T-helper 22 cell (primary cell): Measurements from ENCODE around the gene TGM2.
"Not testable (repeated sequence)": the region's sequence is repeated elsewhere in the genome, so short reads cannot be mapped to it uniquely, and the experiment has no call there.

Experiments
- DNase-seq: peaks from one replicate; pipeline ENCODE4 v3.0.0-alpha.2; 2020; ENCODE audit warnings: low read depth

The TGM2 gene

DNA sequence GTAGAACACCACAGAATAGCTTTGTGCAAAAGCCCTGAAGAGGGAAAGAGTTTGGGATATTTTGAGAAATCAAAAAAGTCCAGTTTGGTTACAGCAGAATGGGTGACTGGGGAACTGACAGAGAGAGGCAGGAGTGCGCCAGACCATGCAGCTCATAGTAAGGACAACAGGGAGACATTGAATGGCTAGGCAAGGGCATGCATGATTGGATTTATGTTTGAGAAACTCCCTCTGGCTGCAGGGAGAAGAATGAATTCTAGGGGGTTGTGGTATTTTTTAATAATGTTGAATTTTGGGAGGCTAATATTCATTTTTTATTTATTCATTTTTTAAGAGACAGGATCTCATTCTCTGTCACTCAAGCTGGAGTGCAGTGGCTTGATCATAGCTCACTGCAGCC lies 49.9 kb downstream of the TGM2 start:
- no peak for DNase-seq

DNA sequence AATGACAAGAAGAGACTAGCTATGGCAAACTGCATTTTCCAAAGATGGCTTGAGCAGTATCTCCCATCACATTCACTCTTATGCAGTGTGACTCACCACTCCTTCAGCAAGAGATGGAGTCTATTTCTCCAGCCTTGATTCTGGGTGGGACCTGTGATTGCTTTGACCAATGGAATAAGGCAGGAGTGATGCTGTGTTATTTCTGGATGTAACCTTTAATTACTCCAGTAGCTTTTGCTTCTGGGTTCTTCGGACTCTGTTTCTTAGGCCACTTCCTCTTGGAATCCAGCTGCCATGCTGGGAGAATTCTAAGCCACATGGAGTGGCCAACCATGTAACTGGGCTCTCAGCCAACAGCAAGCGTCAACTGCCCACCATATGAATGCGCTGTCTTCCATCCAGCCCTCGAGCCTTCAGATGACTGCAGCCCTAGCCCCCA lies 50.7 kb downstream of the TGM2 start:
- no peak for DNase-seq

DNA sequence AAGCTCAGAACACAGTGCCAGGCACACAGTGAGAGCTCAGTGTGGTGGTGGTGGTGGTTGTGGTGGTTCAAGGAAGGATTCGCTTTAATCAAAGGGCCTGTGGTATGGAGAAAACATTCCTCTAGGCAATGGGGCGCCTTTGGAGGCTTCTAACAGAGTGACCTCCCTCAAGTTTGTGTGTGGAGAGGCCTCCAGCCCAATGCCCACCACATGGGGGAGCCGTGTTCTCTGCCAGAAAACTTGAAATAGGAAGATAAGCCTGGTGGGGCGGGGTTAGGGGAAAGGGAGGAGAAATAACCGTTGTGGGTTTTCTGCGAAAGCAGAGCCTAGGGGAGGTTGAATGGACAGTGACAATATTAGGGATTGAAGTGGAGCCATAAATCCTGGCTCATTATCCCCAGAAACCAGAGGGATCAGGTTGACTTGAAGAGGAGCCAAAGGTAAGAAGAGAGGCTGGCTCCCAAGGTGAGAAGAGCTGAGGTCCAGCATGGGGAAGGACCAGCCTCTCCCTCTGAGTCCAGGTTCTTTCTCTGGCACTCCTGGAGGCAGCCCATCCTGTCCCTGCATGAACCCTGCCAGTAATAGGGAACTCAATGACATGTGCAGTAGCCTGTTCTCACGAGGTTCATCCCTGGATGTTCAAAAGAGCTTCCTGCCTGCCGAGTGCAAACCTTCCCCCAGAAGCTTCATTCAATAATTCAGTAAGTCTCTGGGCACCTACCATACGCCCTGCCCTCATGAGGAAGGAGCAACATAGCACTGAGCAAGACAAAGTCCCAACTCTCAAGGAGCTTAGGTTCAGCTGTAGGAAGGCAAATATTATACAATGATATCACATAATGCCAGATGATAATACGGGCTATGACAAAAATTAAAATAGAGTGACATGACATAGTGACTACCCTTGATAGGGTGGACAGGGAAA lies 51.4 kb downstream of the TGM2 start:
- no peak for DNase-seq

DNA sequence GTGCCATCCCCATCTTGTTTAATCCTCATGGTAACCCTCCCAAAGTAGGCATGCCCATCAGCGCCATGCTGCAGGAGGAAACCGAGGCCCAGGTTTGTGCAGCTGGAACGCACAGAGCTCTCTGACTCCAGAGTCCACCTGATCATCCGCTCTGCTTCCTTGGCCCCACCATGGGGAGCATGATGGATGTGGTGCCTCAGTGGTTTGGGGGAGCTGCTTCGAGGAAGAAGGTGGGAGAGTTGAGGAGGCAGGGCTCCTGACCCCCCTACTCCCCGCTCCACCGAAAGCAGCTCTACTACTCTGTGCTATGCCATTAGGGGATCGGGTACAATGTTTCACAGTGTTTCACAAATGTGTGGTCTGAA lies 52.2 kb downstream of the TGM2 start:
- DNase-seq, result no peak

- DNase-seq, result no peak
These were observed 52.7 kb downstream of the TGM2 start for GRCh38 chr20:38112261-38112929.

- DNase-seq, result no peak
These were observed 53.5 kb downstream of the TGM2 start for GRCh38 chr20:38111366-38112232.

- no peak for DNase-seq
These were observed 54.4 kb downstream of the TGM2 start for GRCh38 chr20:38110525-38111178.

GRCh38 chr20:38109591-38110524 lies 55.2 kb downstream of the TGM2 start:
- DNase-seq, result no peak

- no peak for DNase-seq
These were observed 56.0 kb downstream of the TGM2 start for GRCh38 chr20:38108986-38109541.

DNA sequence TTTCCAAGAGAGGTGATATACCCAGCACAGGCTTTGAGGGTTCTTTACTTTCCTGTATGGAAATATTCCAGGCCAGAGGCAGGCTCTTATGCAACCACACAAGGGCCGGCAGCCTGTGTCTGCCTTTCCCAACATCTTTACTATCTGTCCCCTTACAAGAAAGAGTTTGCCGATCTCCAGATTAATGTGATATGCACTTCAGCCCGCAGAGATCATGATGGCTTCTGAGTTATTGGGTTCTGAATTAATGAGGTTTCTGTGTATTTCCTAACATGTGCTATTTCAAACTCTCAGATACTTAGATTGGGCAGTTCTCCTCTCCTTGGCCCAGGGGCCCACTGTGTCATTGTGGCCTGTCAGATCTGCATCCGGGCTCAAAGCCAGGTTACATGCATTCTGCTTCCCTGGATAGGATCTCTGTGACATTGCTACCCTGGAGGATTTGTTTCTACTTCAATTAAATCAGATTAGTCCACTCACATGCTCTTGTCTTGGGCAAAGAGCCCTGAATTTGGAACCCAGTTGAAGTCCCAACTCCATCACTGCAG lies 56.6 kb downstream of the TGM2 start:
- no peak for DNase-seq

DNA sequence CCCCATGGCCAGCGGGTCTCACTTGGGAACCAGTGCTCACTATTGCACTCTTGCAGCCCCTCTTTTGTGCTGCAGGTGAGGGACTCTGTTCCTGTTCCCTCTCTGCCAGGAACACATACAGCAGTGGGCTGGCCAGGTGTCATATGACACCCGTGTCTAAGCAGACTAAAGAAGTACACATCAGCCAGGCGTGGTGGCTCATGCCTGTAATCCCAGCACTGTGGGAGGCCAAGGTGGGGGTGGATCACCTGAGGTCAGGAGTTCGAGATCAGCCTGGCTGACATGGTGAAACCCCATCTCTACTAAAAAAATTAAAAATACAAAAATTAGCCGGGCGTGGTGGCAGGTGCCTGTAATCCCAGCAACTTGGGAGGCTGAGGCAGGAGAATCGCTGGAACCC lies 57.2 kb downstream of the TGM2 start:
- not testable (repeated sequence) for DNase-seq

DNA sequence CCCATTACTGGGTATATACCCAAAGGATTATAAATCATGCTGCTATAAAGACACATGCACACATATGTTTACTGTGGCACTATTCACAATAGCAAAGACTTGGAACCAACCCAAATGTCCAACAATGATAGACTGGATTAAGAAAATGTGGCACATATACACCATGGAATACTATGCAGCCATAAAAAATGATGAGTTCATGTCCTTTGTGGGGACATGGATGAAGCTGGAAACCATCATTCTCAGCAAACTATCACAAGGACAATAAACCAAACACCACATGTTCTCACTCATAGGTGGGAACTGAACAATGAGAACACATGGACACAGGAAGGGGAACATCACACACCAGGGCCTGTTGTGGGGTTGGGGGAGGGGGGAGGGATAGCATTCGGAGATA lies 57.7 kb downstream of the TGM2 start:
- not testable (repeated sequence) for DNase-seq

GRCh38 chr20:38106461-38106860 lies 58.6 kb downstream of the TGM2 start:
- no peak for DNase-seq

DNA sequence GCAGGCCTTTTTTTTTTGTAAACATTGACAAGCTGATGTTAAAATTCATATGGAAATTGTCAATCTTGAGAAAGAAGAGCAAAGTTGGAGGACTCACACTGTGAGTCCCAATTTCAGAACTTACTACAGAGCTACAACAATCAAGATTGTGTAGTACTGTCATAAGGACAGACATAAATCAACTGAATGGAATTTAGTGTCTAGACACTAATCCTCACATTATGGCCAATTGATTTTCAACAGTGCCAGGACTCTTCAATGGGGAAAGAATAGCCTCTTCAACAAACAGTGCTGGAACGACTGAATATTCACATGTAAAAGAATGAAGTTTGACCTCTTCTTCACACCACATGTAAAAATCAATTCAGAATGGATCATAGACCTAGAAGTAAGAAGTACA lies 60.8 kb downstream of the TGM2 start:
- DNase-seq, result no peak

DNA sequence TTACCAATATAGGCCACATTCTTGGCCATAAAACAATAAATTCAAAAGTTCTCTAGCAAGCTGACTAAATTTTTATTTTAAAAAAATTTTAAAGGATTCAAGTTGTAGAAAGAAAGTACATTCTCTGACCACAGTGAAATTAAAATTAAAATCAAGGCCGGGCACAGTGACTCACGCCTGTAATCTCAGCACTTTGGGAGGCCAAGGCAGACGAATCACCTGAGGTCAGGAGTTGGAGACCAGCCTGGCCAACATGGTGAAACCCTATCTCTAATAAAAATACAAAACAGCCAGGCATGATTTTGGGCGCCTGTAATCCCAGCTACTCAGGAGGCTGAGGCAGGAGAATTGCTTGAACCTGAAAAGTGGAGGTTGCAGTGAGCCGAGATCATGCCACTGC lies 62.9 kb downstream of the TGM2 start:
- DNase-seq, result not testable (repeated sequence)

DNA sequence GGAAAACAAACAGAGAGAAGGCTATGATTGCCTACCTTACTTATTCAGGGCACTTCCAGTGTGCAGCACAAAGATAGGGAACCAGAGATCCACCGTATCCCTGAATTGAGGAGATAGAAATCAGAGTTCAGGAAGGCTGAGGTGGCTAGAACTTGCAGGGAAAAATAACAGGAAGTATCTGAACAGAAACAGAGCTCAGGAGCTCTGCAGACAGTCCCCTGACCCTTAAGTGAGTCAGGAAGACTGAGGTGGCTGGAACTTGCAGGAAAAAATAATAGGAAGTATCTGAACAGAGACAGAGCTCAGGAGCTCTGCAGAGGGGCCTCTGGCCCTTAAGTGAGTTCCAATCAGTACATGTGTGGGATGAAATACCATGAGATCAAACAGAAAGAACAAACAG lies 66.1 kb downstream of the TGM2 start:
- no peak for DNase-seq

GRCh38 chr20:38095017-38095686 lies 69.9 kb downstream of the TGM2 start:
- no peak for DNase-seq

GRCh38 chr20:38094373-38094891 lies 70.6 kb downstream of the TGM2 start:
- DNase-seq, result no peak

GRCh38 chr20:38093641-38094077 lies 71.4 kb downstream of the TGM2 start:
- DNase-seq, result no peak
